ENCODE measurements around the gene SLC6A7. TPM values are rescaled to one million over a fixed set of nuclear protein-coding genes. Genes with fewer than 3 reads are reported as not detected.
A peak's percentile ranks its signal among the peaks of the same experiment; 100 is the strongest.

Gene SLC6A7
- total RNA-seq, 1 donor, result not detected

DNA sequence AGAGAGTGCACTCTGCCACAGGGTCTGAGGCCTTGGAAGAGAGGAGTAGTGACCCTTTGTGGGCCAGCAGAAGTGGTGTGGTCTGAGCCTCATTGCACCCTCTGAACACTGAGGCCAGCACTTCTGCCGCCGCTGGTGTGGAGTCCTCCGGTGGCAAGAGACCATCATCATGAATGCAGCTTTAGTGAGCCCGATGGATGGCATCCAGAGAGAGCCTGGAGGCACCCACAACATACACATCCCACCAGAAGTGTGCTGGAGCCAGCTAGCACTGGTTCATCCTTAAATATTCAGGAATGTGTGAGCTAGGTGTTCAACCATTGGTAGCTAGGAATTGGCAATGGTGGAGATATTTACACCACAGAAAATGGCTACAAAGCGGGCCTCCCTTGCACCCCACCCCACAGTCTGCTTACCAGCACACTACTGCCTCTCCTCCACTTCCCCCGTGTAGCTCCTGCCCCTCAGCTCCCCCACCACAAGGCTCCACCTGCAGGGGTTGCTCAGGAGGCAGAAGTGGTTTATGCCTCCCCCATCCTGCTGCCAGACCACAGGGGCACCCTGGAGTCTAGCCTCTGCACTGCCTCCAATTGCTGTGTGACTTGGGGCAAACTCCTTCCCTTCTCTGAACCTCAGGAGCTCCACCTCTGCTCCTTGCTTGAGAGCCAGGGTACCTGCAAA lies 16.4 kb downstream of the SLC6A7 start:
- DNase-seq (ENCODE audit: insufficient read length, low spot score, missing footprints), result no peak
- H3K79me2 ChIP-seq (ENCODE audit: insufficient read depth, low read length), result no peaks in the 10 kb centered on the region
- TF ChIP-seq, protein P1, sequence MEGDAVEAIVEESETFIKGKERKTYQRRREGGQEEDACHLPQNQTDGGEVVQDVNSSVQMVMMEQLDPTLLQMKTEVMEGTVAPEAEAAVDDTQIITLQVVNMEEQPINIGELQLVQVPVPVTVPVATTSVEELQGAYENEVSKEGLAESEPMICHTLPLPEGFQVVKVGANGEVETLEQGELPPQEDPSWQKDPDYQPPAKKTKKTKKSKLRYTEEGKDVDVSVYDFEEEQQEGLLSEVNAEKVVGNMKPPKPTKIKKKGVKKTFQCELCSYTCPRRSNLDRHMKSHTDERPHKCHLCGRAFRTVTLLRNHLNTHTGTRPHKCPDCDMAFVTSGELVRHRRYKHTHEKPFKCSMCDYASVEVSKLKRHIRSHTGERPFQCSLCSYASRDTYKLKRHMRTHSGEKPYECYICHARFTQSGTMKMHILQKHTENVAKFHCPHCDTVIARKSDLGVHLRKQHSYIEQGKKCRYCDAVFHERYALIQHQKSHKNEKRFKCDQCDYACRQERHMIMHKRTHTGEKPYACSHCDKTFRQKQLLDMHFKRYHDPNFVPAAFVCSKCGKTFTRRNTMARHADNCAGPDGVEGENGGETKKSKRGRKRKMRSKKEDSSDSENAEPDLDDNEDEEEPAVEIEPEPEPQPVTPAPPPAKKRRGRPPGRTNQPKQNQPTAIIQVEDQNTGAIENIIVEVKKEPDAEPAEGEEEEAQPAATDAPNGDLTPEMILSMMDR (IDR thresholded peaks at IDR 0.05; ENCODE audit: extremely low read depth, low read depth, low read length), result no peak
- no peak overlapping the region for H3K4me3 ChIP-seq (ENCODE audit: insufficient read depth, low read length)
- H3K9me3 ChIP-seq (ENCODE audit: low read depth, low read length), result no peaks in the 10 kb centered on the region
- no peaks in the 10 kb centered on the region for H3K36me3 ChIP-seq (ENCODE audit: insufficient read depth, low read length)
- H2AFZ ChIP-seq (ENCODE audit: low read length), result no peak overlapping the region
- H4K20me1 ChIP-seq (ENCODE audit: insufficient read depth, low read length), result no peaks in the 10 kb centered on the region
- H3K4me2 ChIP-seq (ENCODE audit: insufficient read depth, low read length), result no peak overlapping the region
- H3K4me1 ChIP-seq (ENCODE audit: insufficient read depth, low read length), result peaks cover 18% of the 10 kb centered on the region
- no peaks in the 10 kb centered on the region for H3K27me3 ChIP-seq (ENCODE audit: insufficient read depth, low read length)
- no peak overlapping the region for H3K27ac ChIP-seq (ENCODE audit: low read depth, low read length)

DNA sequence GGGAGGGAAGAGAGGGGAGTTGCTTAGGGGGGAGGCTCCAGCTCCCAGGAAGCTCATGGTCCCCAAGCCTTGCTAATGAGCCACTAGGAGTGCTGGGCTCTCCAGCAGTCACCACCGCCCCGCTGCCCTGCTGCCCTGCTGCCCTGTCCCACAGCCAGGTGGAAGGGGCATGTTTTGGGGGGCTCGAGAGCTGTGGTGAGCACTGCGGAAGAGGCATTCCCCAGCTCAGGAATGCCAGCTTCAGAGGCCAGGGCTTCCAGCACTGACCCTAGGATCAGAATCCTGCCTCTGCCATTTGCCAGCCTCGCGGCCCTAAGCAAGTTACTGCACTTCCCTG lies 16.9 kb downstream of the SLC6A7 start:
- Histone ChIP-seq H3K4me2 (ENCODE audit: insufficient read depth, low read length) (no peak overlapping the region), H3K4me1 (ENCODE audit: insufficient read depth, low read length) (peaks cover 18% of the 10 kb centered on the region), H2AFZ (ENCODE audit: low read length) (no peak overlapping the region), H3K27me3 (ENCODE audit: insufficient read depth, low read length) (no peaks in the 10 kb centered on the region), H3K79me2 (ENCODE audit: insufficient read depth, low read length) (no peaks in the 10 kb centered on the region), H3K4me3 (ENCODE audit: insufficient read depth, low read length) (no peak overlapping the region), H3K36me3 (ENCODE audit: insufficient read depth, low read length) (no peaks in the 10 kb centered on the region), H3K9me3 (ENCODE audit: low read depth, low read length) (no peaks in the 10 kb centered on the region), H4K20me1 (ENCODE audit: insufficient read depth, low read length) (no peaks in the 10 kb centered on the region), H3K27ac (ENCODE audit: low read depth, low read length) (no peak overlapping the region)
- no peak for DNase-seq (ENCODE audit: insufficient read length, low spot score, missing footprints)
- TF ChIP-seq, protein P1 (IDR thresholded peaks at IDR 0.05; ENCODE audit: extremely low read depth, low read depth, low read length), result no peak

DNA sequence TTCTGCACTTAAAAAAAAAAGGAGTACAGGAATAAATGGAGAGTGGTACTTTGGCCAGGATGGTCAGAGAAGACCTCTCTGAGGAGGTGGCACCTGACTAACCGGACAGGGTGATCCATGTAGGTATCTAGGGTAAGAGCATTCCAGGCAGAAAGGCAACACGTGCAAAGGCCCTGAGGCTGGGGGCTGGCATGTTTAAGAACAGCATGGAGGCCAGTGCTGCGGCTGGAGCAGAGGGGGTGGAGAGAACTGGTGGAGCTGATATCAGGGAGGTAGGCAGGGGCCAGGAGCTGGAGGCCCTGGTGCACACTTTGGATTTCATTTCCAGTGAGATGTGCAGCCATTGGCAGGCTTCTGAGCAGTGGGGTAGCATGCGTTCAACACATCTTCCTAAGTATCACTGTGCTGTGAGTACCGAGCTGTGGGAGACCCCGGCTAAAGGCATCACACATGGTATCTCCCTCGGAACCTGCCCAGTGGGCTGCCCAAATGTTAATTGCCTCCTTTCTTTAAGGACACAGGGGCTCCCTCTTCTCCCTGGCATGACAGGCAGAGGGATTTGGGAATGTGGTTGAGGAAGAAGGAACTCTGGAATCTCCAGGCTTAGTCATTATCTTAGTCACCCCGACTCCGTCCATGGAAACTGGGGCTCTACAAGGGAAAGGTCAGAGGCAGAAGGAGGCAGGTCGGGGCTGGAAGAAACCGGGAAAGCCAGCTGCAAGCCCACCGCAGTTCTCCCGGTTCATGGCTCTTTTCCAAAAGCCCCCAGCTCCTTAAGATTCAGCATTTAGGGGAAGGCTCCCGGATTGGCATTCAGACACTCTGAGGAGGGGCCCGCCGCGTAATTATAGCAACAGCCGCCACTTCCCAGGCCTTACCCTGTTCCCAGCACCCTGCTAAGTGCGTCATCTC lies 18.6 kb downstream of the SLC6A7 start:
- H3K27ac ChIP-seq (ENCODE audit: low read depth, low read length), result peak overlapping the region; percentile 90

More for the DNA sequence above, 18.6 kb downstream of the SLC6A7 start:
- peak; percentile 97 for DNase-seq (ENCODE audit: insufficient read length, low spot score, missing footprints)
- H3K36me3 ChIP-seq (ENCODE audit: insufficient read depth, low read length), result no peaks in the 10 kb centered on the region
- TF ChIP-seq, protein P1 (IDR thresholded peaks at IDR 0.05; ENCODE audit: extremely low read depth, low read depth, low read length), result no peak
- no peaks in the 10 kb centered on the region for H3K79me2 ChIP-seq (ENCODE audit: insufficient read depth, low read length)
- no peaks in the 10 kb centered on the region for H3K27me3 ChIP-seq (ENCODE audit: insufficient read depth, low read length)
- peak overlapping the region; percentile 87 for H2AFZ ChIP-seq (ENCODE audit: low read length)
- H3K4me2 ChIP-seq (ENCODE audit: insufficient read depth, low read length), result peak overlapping the region; percentile 69
- H3K9me3 ChIP-seq (ENCODE audit: low read depth, low read length), result no peaks in the 10 kb centered on the region
- peak overlapping the region; percentile 39 for H3K4me3 ChIP-seq (ENCODE audit: insufficient read depth, low read length)
- H3K4me1 ChIP-seq (ENCODE audit: insufficient read depth, low read length), result peaks cover 18% of the 10 kb centered on the region
- H4K20me1 ChIP-seq (ENCODE audit: insufficient read depth, low read length), result no peaks in the 10 kb centered on the region
